ENCODE data around the gene KRTAP22-2. TPM values are rescaled to one million over a fixed set of nuclear protein-coding genes. Genes with fewer than 3 reads are reported as not detected.

Gene KRTAP22-2
- total RNA-seq, 2 experiments from 2014 or later = not detected

DNA sequence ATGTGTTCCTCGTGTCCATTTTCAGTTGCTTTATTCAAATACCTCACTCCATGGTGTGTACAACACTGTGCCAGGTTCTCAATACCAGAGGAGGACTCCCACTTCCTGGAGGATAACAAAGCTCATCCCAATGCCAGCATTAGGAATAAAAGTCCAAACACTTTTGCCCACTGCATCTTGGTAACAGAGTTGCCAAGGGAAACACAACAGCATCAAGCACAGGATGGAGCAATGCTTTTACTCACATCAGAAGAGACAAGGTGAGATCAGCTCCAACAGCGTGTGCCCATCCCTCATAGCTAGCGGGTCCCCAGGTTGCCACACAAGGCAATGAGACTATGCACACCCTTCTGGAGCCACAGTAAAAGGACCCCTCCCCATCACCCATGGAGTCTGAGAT lies 33.2 kb upstream of the KRTAP22-2 start:
- ATAC-seq (ENCODE audit: poor library complexity) (no peak), DNase-seq (no peak)
- Mint-ChIP-seq H3K27ac (no peak overlapping the region), H3K27me3 (peaks cover 4% of the 10 kb centered on the region), H3K4me1 (ENCODE audit: low read depth) (no peaks in the 10 kb centered on the region), H3K9me3 (peaks cover 3% of the 10 kb centered on the region), H3K36me3 (ENCODE audit: low read depth) (no peaks in the 10 kb centered on the region), H3K4me3 (no peak overlapping the region)
- intact Hi-C loops (cut with DNase I, micrococcal nuclease) = no loop called here
- POLR2A ChIA-PET = no interaction called here
- Histone ChIP-seq H3K4me3 (ENCODE audit: low read length) (no peak overlapping the region), H3K36me3 (ENCODE audit: insufficient read depth, low read length) (no peaks in the 10 kb centered on the region), H3K27me3 (ENCODE audit: control insufficient read depth in 1 of 2, insufficient read depth in 2 of 2, low read length in 2 of 2) (no peaks in the 10 kb centered on the region), H3K27ac (ENCODE audit: low read depth in 1 of 2, low read length in 2 of 2) (no peak overlapping the region), H3K9me3 (ENCODE audit: control insufficient read depth in 1 of 2, insufficient read depth in 1 of 2, low read length in 2 of 2) (peaks cover 0 to 4% of the 10 kb centered on the region in 2 experiments), H3K4me1 (ENCODE audit: insufficient read depth, low read length) (no peaks in the 10 kb centered on the region)
- TF ChIP-seq, protein P1, sequence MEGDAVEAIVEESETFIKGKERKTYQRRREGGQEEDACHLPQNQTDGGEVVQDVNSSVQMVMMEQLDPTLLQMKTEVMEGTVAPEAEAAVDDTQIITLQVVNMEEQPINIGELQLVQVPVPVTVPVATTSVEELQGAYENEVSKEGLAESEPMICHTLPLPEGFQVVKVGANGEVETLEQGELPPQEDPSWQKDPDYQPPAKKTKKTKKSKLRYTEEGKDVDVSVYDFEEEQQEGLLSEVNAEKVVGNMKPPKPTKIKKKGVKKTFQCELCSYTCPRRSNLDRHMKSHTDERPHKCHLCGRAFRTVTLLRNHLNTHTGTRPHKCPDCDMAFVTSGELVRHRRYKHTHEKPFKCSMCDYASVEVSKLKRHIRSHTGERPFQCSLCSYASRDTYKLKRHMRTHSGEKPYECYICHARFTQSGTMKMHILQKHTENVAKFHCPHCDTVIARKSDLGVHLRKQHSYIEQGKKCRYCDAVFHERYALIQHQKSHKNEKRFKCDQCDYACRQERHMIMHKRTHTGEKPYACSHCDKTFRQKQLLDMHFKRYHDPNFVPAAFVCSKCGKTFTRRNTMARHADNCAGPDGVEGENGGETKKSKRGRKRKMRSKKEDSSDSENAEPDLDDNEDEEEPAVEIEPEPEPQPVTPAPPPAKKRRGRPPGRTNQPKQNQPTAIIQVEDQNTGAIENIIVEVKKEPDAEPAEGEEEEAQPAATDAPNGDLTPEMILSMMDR (IDR thresholded peaks at IDR 0.05) = no peak
- CTCF ChIA-PET = interaction anchor here (0.9 kb wide), 1 partner anchor 15 kb away, joined by 3 read pairs; no protein-coding TSS in a partner anchor

DNA sequence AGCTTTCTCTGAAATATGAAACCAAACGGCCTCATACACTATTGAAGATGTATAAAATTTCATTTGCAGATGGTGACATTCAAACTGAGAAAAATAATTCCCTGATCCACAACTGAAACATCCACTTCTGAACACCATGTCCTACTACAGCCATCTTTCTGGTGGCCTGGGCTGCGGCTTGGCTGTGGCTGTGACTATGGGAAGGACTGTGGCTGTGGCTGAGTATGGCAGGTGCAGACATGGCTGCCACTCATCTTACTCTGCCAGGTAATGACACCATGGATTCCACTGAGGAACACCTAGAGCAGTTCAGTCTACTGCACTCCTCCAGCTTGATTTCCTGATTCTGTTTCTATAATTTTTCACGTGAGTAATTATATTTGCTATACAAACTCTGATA lies 30.3 kb upstream of the KRTAP22-2 start, which contains the start of gene KRTAP20-4:
Gene KRTAP20-4, plus strand, starts transcription at position 106 of the 400 bp plus-strand sequence.
- TF ChIP-seq, protein P1 (IDR thresholded peaks at IDR 0.05) = no peak
- peaks cover 4% of the 10 kb centered on the region for H3K27me3 Mint-ChIP-seq
- H3K4me3 ChIP-seq (ENCODE audit: low read length) = no peak within 1 kb of the TSS
- intact Hi-C loops (cut with DNase I, micrococcal nuclease) = no loop called here
- H3K9me3 ChIP-seq (ENCODE audit: control insufficient read depth in 1 of 2, insufficient read depth in 1 of 2, low read length in 2 of 2) = peaks cover 0 to 4% of the 10 kb centered on the region in 2 experiments
- ATAC-seq (ENCODE audit: poor library complexity) (no peak), DNase-seq (no peak)
- no peaks in the 10 kb centered on the region for H3K36me3 ChIP-seq (ENCODE audit: insufficient read depth, low read length)
- no peaks in the 10 kb centered on the region for H3K4me1 Mint-ChIP-seq (ENCODE audit: low read depth)
- H3K4me3 Mint-ChIP-seq = no peak within 1 kb of the TSS
- H3K27ac Mint-ChIP-seq = no peak within 1 kb of the TSS
- H3K36me3 Mint-ChIP-seq (ENCODE audit: low read depth) = no peaks in the 10 kb centered on the region
- ChIA-PET CTCF (no interaction called here), POLR2A (no interaction called here)
- peaks cover 3% of the 10 kb centered on the region for H3K9me3 Mint-ChIP-seq
- no peaks in the 10 kb centered on the region for H3K4me1 ChIP-seq (ENCODE audit: insufficient read depth, low read length)
- H3K27me3 ChIP-seq (ENCODE audit: control insufficient read depth in 1 of 2, insufficient read depth in 2 of 2, low read length in 2 of 2) = no peaks in the 10 kb centered on the region
- H3K27ac ChIP-seq (ENCODE audit: low read depth in 1 of 2, low read length in 2 of 2) = no peak within 1 kb of the TSS

DNA sequence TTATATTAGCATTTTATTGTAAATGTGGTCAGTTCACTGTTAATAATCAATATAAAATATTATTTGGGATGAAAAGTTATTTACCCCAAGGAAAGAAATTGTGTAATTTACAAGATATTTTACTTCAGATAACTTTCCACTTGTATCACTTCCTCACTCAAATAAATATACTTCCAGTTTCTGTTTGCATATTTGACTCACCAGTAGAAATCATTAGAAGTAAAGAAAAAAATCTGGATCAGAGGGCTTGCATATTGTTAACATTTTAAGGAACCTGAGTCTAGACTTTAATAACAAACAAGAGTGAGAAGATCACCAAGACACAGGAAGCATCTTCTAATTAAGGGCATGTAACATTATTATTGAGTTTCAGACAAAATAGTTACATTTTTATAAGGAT lies 29.9 kb upstream of the KRTAP22-2 start:
- Mint-ChIP-seq H3K4me3 (no peak overlapping the region), H3K4me1 (ENCODE audit: low read depth) (no peaks in the 10 kb centered on the region), H3K27me3 (peaks cover 4% of the 10 kb centered on the region), H3K27ac (no peak overlapping the region), H3K9me3 (peaks cover 2% of the 10 kb centered on the region), H3K36me3 (ENCODE audit: low read depth) (no peaks in the 10 kb centered on the region)
- Histone ChIP-seq H3K27me3 (ENCODE audit: control insufficient read depth in 1 of 2, insufficient read depth in 2 of 2, low read length in 2 of 2) (no peaks in the 10 kb centered on the region), H3K4me3 (ENCODE audit: low read length) (no peak overlapping the region), H3K9me3 (ENCODE audit: control insufficient read depth in 1 of 2, insufficient read depth in 1 of 2, low read length in 2 of 2) (no peaks in the 10 kb centered on the region), H3K4me1 (ENCODE audit: insufficient read depth, low read length) (no peaks in the 10 kb centered on the region), H3K27ac (ENCODE audit: low read depth in 1 of 2, low read length in 2 of 2) (no peak overlapping the region), H3K36me3 (ENCODE audit: insufficient read depth, low read length) (no peaks in the 10 kb centered on the region)
- ChIA-PET POLR2A (no interaction called here), CTCF (no interaction called here)
- DNase-seq (no peak), ATAC-seq (ENCODE audit: poor library complexity) (no peak)
- intact Hi-C loops (cut with DNase I, micrococcal nuclease) = no loop called here
- TF ChIP-seq, protein P1 (IDR thresholded peaks at IDR 0.05) = no peak

Data from CD4-positive, alpha-beta T cell (primary cell).